Measurements from ENCODE around the gene HS2ST1. TPM values are rescaled to one million over a fixed set of nuclear protein-coding genes. Genes with fewer than 3 reads are reported as not detected.

The HS2ST1 gene
- total RNA-seq, 1 experiment from 2014 or later, result 24.0 TPM

GRCh38 chr1:87104945-87105344 is 190.5 kb downstream of the HS2ST1 start:
- DNase-seq (ENCODE audit: low read depth), result no peak

GRCh38 chr1:87106144-87106543 is 191.7 kb downstream of the HS2ST1 start:
- no peak for DNase-seq (ENCODE audit: low read depth)

- DNase-seq (ENCODE audit: low read depth), result no peak
Observed at GRCh38 chr1:87106867-87107266, 192.4 kb downstream of the HS2ST1 start.

- DNase-seq (ENCODE audit: low read depth), result no peak
Observed at GRCh38 chr1:87108228-87108627, 193.8 kb downstream of the HS2ST1 start.

DNA sequence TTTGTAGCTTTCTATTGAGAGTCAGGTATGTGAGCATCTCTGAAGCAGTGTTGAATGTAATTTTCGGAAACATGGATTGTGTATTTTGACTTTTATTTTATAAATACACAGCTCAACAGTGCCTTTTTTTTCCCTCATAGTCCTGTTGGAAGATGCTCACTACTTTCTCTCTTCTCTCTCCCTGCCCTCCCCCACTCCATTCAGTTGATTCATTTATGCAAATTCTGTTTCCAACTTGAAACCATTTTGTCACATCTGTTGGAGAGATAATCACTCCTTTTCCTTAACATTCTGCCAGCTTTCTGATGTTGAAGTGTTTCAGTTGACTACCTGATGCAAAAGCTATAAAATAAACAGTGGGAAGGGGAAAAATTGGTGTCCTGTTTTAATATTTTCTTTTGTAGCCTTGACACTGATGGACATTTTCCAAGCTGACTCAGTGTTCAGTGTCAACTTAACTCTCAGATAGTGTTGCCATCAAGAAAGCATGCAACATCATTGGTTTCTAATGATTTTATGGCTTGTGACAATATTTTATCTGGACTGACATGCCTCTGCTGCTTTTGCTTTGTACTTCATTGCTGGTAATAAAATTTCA is 194.5 kb downstream of the HS2ST1 start:
- no peak for DNase-seq (ENCODE audit: low read depth)

GRCh38 chr1:87111659-87112371 is 197.4 kb downstream of the HS2ST1 start:
- no peak for DNase-seq (ENCODE audit: low read depth)

- DNase-seq (ENCODE audit: low read depth), result no peak
Observed at GRCh38 chr1:87113313-87113712, 198.9 kb downstream of the HS2ST1 start.

- DNase-seq (ENCODE audit: low read depth), result peak; percentile 55
Observed at GRCh38 chr1:87115317-87115890, 201.0 kb downstream of the HS2ST1 start.

- DNase-seq (ENCODE audit: low read depth), result no peak
Observed at GRCh38 chr1:87115891-87116290, 201.5 kb downstream of the HS2ST1 start.

DNA sequence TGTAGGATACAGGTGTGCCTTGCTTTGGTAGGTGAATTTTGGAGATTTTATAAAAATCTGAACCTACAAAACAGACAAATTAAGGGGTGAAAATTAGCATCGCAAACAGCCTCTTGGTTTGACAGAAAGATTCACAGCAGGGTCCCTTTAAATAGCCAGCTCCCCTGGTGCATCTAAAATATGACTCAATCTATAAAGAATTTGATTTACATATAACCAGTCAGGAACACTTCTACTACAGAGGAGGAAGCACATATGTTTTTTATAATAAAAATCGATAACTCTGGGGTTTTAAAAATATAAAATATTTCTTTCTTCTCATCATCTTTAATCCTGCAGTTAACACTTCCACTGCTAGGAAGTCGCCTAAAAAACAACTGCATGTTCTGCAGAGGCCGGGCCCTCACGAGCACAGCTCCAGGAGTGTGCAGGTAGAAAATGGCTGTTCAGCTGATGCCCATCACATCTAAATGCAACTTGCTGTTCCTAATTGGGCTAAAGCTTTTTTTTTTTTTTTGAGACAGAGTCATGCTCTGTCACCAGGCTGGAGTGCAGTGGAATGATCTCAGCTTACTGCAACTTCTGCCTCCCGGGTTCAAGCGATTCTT is 203.4 kb downstream of the HS2ST1 start:
- peak; percentile 34 for DNase-seq (ENCODE audit: low read depth)

DNA sequence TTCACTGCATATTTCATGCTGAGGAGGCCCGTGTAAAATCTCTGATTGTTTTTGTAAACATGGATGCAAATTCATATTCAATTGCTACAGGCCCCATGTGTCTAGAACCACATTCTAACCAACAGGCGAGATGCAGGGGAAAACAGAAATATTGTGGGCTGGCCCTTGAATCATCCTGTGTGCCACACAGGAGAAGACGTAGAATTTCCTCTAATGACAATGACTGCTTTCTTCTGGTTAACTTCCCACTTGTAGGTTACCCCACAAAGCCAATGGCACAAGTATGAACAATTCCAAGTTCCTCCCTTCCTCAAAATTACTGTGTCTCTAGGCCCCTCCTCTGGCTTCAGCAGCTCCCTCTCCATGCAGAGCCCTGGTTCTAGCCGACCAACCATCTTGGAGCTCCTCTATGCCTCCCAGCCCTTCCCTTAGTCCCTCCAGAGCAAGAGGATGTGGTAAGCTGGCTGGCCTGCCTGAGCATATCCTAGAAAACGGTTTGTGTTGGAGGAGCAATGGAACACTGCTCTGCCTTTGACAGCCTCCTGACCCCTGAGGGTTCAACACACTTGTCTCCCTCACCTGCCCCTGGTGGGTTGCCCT is 205.2 kb downstream of the HS2ST1 start:
- no peak for DNase-seq (ENCODE audit: low read depth)

- DNase-seq (ENCODE audit: low read depth), result no peak
Observed at GRCh38 chr1:87120779-87121178, 206.3 kb downstream of the HS2ST1 start.

DNA sequence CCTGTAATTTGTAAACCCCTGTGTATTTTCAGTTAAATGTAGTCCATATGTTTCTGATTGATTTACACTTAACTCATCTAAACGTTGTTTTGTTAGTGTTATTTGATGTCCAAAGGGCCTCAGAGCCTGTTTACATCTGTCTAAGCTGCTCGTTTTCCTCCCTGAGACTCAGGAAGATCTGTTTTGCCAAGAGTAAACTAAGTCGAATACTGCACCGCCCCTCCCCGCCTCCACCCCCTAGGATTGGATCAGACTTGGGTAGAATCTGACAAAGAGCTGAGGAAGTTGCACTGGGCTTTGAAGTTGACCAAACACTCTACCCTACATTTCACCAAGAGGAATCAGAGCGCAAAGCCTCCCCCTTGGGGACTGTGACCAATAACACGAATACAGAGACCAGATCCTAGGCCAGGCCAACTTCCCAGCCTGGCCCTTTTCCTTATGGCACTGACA is 207.3 kb downstream of the HS2ST1 start:
- no peak for DNase-seq (ENCODE audit: low read depth)

GRCh38 chr1:87122243-87122642 is 207.8 kb downstream of the HS2ST1 start:
- DNase-seq (ENCODE audit: low read depth), result no peak

- no peak for DNase-seq (ENCODE audit: low read depth)
Observed at GRCh38 chr1:87123610-87124009, 209.2 kb downstream of the HS2ST1 start.

GRCh38 chr1:87126886-87127505 is 212.6 kb downstream of the HS2ST1 start:
- DNase-seq (ENCODE audit: low read depth), result no peak

- DNase-seq (ENCODE audit: low read depth), result no peak
Observed at GRCh38 chr1:87127581-87127980, 213.1 kb downstream of the HS2ST1 start.

- DNase-seq (ENCODE audit: low read depth), result no peak
Observed at GRCh38 chr1:87129038-87129437, 214.6 kb downstream of the HS2ST1 start.

GRCh38 chr1:87129606-87130005 is 215.2 kb downstream of the HS2ST1 start:
- no peak for DNase-seq (ENCODE audit: low read depth)

DNA sequence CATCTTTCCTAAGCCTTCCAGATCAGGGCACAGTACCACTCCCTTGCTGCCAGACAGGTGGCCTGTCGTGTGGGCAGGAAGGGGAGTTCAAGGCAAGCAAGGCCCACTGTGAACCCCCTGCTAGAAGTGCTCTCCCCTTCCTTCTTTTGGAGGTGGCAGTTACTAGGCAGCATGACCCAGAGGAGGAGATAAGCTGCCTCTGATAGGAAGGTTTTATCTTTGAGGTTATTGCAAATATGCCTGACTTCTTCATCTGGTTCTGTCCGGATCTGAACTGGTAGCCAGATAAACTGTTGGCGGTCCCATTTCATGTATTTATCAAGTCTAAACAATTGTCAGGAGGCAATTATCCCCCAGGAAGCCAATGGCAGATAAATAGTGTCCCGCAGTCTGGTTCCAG is 216.0 kb downstream of the HS2ST1 start:
- no peak for DNase-seq (ENCODE audit: low read depth)

DNA sequence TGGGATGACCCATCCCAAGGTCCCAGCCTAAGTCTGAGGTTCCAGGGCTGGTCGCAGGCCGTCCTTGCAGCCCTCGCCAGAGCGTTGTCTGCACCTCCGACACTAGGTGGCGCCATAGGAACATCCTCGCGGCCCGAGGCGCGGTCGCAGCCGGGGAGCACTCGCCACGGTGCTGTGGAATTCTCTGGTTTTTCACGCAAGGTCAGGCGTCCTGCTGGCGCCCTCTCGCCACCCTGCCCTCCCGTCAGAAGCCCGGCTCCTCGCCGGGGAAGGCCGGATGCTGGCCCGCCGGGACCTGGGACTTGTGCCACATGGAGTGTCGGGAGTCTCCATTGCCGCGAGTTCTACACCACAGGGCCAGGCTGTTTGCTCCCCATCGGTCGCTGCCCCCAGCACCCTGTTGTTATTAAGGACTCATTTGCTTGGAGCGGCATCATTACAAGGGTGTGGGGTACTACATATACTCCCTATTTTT is 217.4 kb downstream of the HS2ST1 start:
- DNase-seq (ENCODE audit: low read depth), result peak; percentile 49
